HG03432 (cell line): Measurements from ENCODE around the gene TRIP13.
"Not testable (repeated sequence)": the region's sequence is repeated elsewhere in the genome, so short reads cannot be mapped to it uniquely, and the experiment has no call there.

ENCODE experiments used
- ATAC-seq: cut with Tn5 transposase; IDR thresholded peaks from one replicate; pipeline ENCODE4 v1.9.1; 2021; ENCODE audit warnings: mild to moderate bottlenecking, moderate library complexity; ENCODE audit not compliant: unreplicated experiment

Gene TRIP13

DNA sequence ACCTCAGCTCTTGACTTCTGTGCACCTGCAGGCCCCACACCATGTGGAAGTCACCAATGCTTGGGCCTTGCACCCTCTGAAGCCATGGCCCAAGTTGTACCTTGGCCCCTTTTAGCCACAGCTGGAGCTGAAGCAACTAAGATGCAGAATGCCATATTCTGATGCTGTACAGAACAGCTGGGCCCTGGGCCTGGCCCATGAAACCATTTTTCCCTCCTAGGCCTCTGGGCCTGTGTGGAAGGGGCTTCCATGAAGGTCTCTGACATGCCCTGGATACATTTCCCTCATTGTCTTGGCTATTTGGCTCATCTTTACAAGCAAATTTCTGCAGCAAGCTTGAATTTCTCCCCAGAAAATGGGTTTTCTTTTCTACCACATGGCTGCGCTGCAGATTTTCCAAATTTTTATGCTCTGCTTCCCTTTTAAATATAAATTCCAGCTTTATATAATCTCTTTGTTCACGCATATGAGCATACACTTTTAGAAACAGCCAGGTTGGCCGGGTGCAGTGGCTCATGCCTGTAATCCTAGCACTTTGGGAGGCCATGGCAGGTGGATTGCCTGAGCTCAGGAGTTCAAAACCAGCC lies 41.8 kb downstream of the TRIP13 start:
- not testable (repeated sequence) for ATAC-seq

GRCh38 chr5:935510-936084 lies 42.9 kb downstream of the TRIP13 start:
- ATAC-seq: no peak

DNA sequence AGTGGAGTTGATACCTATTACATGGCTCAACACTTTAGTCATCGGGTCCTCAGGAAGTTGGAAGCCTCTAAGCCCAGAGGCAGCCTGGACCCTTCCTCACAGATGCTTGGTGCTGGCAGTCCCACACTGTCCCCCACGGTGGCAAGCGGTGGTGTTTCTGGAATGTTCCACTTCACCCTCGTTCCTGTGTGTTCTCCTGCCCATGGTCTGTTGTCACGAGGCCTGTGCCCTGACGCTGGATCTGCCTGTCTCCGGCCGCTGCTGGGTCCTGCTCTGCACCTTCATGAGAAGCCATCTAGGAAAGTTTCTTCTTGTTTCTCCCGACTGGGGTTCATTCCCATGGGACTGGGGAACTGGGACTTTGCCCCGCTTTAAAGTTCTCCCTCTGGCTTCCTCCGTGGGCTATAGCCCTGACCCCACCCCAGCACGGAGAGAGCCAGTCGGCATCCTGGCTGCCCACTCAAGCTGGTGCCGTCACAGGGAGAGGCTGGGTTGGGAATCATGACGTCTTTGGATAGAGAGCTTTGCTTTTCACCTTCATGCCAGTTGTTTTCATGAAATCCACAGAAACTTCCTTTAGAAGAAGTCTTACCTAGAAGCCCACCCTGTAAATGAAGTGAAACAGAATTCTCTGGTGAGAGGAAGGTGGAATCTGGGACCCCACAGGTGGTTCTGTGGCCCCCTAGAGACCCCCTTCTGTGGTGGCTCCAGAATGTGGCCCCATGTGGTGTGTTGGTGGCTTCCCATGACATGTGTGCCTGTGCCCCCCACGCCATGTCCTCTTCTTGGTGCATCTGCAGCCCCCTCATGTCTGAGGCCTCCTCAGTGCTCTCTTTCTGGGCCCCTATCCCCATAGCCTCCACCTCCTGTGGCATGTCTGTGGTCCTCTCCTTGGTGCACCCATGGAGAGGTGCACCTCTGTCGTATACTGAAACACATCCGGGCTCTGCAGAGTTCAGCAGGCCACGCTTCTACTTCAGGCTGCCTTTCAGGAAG lies 43.8 kb downstream of the TRIP13 start:
- no peak for ATAC-seq

DNA sequence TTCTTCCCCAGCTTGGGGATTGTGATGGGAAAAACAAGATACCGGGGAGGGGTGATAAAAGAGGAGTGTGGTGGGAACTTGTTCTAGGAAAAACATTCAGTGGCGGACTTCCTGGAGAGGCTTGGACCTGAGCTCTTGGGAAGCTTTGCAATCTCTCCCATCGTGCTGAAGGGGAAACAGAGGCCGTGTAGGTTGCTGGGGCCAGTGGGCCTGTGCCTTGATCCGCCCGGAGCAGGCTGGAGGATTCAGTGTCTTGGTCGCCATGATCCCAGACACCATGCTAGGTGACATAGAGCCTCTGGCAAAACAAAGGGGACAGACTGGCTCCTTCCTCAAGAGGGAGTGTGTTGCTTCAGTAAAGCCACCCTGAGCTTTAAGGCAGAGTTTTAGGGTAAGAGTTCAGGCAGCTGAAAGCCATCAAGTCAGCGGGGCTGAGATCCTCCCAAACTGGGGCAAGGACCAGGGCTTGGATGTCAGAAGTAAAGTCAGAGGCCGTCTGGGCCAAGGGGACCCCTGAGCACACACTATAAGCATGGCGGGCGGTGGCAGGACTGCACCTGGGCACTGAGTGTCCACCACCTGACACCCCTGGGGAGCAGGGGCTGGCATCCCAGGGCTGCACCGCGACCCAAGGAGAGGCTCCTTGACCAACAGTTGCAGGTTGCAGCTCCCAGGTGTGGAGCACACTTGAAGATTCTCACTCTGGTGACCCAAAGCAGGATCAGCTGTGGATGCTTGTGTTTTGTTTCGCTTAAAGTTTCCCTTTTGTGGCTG lies 44.7 kb downstream of the TRIP13 start:
- no peak for ATAC-seq

DNA sequence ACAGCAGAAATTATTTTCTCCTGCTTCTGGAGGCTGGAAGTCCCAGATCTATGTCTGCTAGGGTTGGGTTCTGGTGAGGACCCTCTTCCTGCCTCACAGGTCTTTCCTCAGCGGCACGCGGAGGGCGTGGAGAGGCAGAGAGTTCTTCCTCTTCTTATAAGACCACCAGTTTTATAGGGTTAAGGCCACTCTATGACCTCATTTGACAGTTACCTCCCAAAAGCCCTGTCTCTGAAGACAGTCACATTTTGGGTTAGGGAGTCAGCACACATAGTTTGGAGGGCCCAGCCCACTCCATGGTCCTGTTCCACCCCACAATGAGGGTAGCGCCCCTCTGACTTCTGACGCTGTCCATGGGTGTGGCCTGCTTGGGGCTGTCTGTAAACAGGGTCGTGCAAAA lies 46.7 kb downstream of the TRIP13 start:
- ATAC-seq: no peak

- ATAC-seq: not testable (repeated sequence)
Observed at GRCh38 chr5:940741-941140, 48.1 kb downstream of the TRIP13 start.

DNA sequence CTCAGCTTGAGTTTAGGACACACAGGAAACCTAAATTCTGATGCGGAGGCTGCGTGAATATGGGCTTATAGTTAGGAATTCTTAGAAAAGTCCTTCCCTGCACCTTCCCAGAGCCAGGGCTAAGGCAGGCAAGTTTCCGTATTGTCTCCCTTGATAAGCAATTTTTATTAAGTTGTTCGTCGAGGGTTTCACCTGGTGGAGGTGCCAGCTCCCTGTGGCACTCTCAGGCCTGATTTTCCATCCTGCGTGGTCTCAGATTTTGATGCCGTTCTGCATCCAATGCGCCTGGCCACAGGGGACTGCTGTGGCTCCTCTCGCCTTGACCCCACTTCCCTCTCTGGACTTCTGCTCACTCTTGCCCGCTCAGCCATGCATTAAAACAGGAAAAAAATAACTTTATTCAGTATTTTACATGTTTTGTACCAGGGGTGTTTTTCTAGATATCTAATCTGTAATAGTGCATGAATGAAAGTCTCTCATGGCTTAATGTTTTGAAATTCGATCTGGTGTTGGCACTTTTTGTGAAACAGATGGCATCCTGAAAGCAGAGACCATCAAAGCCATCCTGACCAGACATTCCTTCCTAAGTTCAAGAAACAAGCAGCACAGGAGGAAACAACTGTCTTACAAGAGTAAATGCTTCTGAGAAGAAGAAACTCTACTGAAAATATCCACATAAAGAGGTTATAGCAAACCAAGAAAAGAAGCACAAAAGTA lies 50.7 kb downstream of the TRIP13 start:
- no peak for ATAC-seq

- no peak for ATAC-seq
Observed at GRCh38 chr5:943918-944620, 51.4 kb downstream of the TRIP13 start.

GRCh38 chr5:944621-944927 lies 51.9 kb downstream of the TRIP13 start:
- ATAC-seq: no peak

GRCh38 chr5:944992-945685 lies 52.5 kb downstream of the TRIP13 start:
- ATAC-seq: no peak

- ATAC-seq: no peak
Observed at GRCh38 chr5:945691-946551, 53.2 kb downstream of the TRIP13 start.

- no peak for ATAC-seq
Observed at GRCh38 chr5:946720-947625, 54.3 kb downstream of the TRIP13 start.

- no peak for ATAC-seq
Observed at GRCh38 chr5:947626-948471, 55.2 kb downstream of the TRIP13 start.

DNA sequence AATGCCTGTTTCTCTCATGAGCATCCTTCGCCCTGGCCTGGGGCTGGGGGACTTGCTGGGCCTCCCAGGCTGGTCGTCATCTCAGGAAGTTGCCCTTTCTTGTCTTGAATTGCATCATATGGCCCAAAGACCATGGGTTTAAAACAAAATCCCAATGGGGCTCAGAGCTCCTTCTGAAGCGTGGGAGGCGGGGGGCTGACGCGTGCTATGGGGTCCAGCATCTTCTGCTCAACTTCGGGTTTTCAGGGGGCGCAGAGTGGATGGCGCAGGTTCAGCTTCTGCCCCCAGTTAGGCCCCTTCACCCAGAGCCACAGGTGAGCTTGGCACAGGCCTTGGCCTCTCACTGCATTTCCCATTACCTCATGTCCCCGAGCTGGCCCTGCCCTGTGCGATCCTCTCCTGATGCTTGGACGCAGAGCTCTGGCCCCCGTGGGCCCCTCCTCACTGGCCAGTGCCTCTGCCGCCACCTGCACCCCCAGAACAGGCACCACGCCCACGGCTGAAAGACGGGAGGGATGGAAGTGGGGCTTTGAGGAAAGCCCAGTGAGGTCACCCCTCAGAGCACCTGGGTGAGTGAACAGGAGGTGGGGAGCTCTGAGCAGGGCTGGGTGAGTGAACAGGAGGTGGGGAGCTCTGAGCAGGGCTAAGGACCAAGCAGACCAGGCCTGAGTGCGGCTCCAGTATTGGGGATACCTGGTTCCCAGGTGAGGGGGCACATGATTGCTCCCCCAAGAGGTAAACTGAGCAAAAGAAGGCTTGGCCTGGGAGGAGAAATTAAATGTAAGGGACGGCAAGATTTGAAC lies 56.0 kb downstream of the TRIP13 start:
- no peak for ATAC-seq

GRCh38 chr5:949275-949543 lies 56.5 kb downstream of the TRIP13 start:
- no peak for ATAC-seq
